ENCODE measurements around the gene SENP8.

SENP8 gene

GRCh38 chr15:72175186-72176044, 57.2 kb downstream of the SENP8 start:
- ATAC-seq (replicated peaks; ENCODE audit: extremely low read depth, poor library complexity, severe bottlenecking), result no peak
- H3K9me3 Mint-ChIP-seq, result no peaks in the 10 kb centered on the region
- H3K4me1 Mint-ChIP-seq, result no peaks in the 10 kb centered on the region

GRCh38 chr15:72176159-72176558, 58.0 kb downstream of the SENP8 start:
- Mint-ChIP-seq H3K4me3 (no peak overlapping the region), H3K9me3 (no peaks in the 10 kb centered on the region)
- no peak for DNase-seq (ENCODE audit: low spot score in 2 of 2)

More at GRCh38 chr15:72175186-72176044, 57.2 kb downstream of the SENP8 start:
- Mint-ChIP-seq H3K27ac (ENCODE audit: low read depth) (no peak overlapping the region), H3K4me3 (no peak overlapping the region), H3K27me3 (peaks cover 21% of the 10 kb centered on the region), H3K36me3 (ENCODE audit: insufficient read depth) (no peaks in the 10 kb centered on the region)
- DNase-seq (ENCODE audit: low spot score in 2 of 2), result no peak

GRCh38 chr15:72176743-72177142, 58.5 kb downstream of the SENP8 start:
- no peak for ATAC-seq (replicated peaks; ENCODE audit: extremely low read depth, poor library complexity, severe bottlenecking)
- no peaks in the 10 kb centered on the region for H3K4me1 Mint-ChIP-seq
- no peaks in the 10 kb centered on the region for H3K9me3 Mint-ChIP-seq
- no peak overlapping the region for H3K4me3 Mint-ChIP-seq
- no peaks in the 10 kb centered on the region for H3K36me3 Mint-ChIP-seq (ENCODE audit: insufficient read depth)
- DNase-seq (ENCODE audit: low spot score in 2 of 2), result no peak
- peaks cover 34% of the 10 kb centered on the region for H3K27me3 Mint-ChIP-seq
- no peak overlapping the region for H3K27ac Mint-ChIP-seq (ENCODE audit: low read depth)

More at GRCh38 chr15:72176159-72176558, 58.0 kb downstream of the SENP8 start:
- no peak for ATAC-seq (replicated peaks; ENCODE audit: extremely low read depth, poor library complexity, severe bottlenecking)
- Mint-ChIP-seq H3K4me1 (no peaks in the 10 kb centered on the region), H3K27me3 (peaks cover 29% of the 10 kb centered on the region), H3K27ac (ENCODE audit: low read depth) (no peak overlapping the region), H3K36me3 (ENCODE audit: insufficient read depth) (no peaks in the 10 kb centered on the region)

- Mint-ChIP-seq H3K9me3 (no peaks in the 10 kb centered on the region), H3K36me3 (ENCODE audit: insufficient read depth) (no peaks in the 10 kb centered on the region), H3K4me3 (no peak overlapping the region), H3K4me1 (no peaks in the 10 kb centered on the region), H3K27me3 (peaks cover 55% of the 10 kb centered on the region), H3K27ac (ENCODE audit: low read depth) (no peak overlapping the region)
- DNase-seq (ENCODE audit: low spot score in 2 of 2) (no peak), ATAC-seq (replicated peaks; ENCODE audit: extremely low read depth, poor library complexity, severe bottlenecking) (no peak)
Measured at GRCh38 chr15:72178976-72179585, 60.9 kb downstream of the SENP8 start.

- no peaks in the 10 kb centered on the region for H3K36me3 Mint-ChIP-seq (ENCODE audit: insufficient read depth)
- ATAC-seq (replicated peaks; ENCODE audit: extremely low read depth, poor library complexity, severe bottlenecking), result no peak
- peaks cover 47% of the 10 kb centered on the region for H3K27me3 Mint-ChIP-seq
- H3K4me1 Mint-ChIP-seq, result no peaks in the 10 kb centered on the region
- DNase-seq (ENCODE audit: low spot score in 2 of 2), result no peak
- H3K9me3 Mint-ChIP-seq, result no peaks in the 10 kb centered on the region
- H3K4me3 Mint-ChIP-seq, result no peak overlapping the region
- no peak overlapping the region for H3K27ac Mint-ChIP-seq (ENCODE audit: low read depth)
Measured at GRCh38 chr15:72179950-72180581, 61.9 kb downstream of the SENP8 start.

- H3K27me3 Mint-ChIP-seq, result peaks cover 39% of the 10 kb centered on the region
Measured at GRCh38 chr15:72180761-72181324, 62.6 kb downstream of the SENP8 start.

GRCh38 chr15:72182244-72182643, 64.0 kb downstream of the SENP8 start:
- Mint-ChIP-seq H3K4me3 (no peak overlapping the region), H3K9me3 (no peaks in the 10 kb centered on the region), H3K27ac (ENCODE audit: low read depth) (no peak overlapping the region), H3K27me3 (peaks cover 39% of the 10 kb centered on the region), H3K36me3 (ENCODE audit: insufficient read depth) (no peaks in the 10 kb centered on the region), H3K4me1 (no peaks in the 10 kb centered on the region)
- DNase-seq (ENCODE audit: low spot score in 2 of 2) (no peak), ATAC-seq (replicated peaks; ENCODE audit: extremely low read depth, poor library complexity, severe bottlenecking) (no peak)

More at GRCh38 chr15:72180761-72181324, 62.6 kb downstream of the SENP8 start:
- H3K4me1 Mint-ChIP-seq, result no peaks in the 10 kb centered on the region
- DNase-seq (ENCODE audit: low spot score in 2 of 2) (no peak), ATAC-seq (replicated peaks; ENCODE audit: extremely low read depth, poor library complexity, severe bottlenecking) (no peak)
- H3K4me3 Mint-ChIP-seq, result no peak overlapping the region
- no peaks in the 10 kb centered on the region for H3K36me3 Mint-ChIP-seq (ENCODE audit: insufficient read depth)
- no peaks in the 10 kb centered on the region for H3K9me3 Mint-ChIP-seq
- H3K27ac Mint-ChIP-seq (ENCODE audit: low read depth), result no peak overlapping the region

GRCh38 chr15:72182673-72183072, 64.5 kb downstream of the SENP8 start:
- DNase-seq (ENCODE audit: low spot score in 2 of 2) (no peak), ATAC-seq (replicated peaks; ENCODE audit: extremely low read depth, poor library complexity, severe bottlenecking) (no peak)
- no peaks in the 10 kb centered on the region for H3K9me3 Mint-ChIP-seq
- no peaks in the 10 kb centered on the region for H3K4me1 Mint-ChIP-seq
- no peak overlapping the region for H3K27ac Mint-ChIP-seq (ENCODE audit: low read depth)
- H3K27me3 Mint-ChIP-seq, result peaks cover 39% of the 10 kb centered on the region
- no peaks in the 10 kb centered on the region for H3K36me3 Mint-ChIP-seq (ENCODE audit: insufficient read depth)
- H3K4me3 Mint-ChIP-seq, result no peak overlapping the region

- Mint-ChIP-seq H3K36me3 (ENCODE audit: insufficient read depth) (no peaks in the 10 kb centered on the region), H3K27me3 (peaks cover 39% of the 10 kb centered on the region), H3K27ac (ENCODE audit: low read depth) (no peak overlapping the region), H3K4me3 (no peak overlapping the region), H3K4me1 (no peaks in the 10 kb centered on the region), H3K9me3 (no peaks in the 10 kb centered on the region)
- DNase-seq (ENCODE audit: low spot score in 2 of 2) (no peak), ATAC-seq (replicated peaks; ENCODE audit: extremely low read depth, poor library complexity, severe bottlenecking) (no peak)
Measured at GRCh38 chr15:72183781-72184164, 65.6 kb downstream of the SENP8 start.

- peaks cover 39% of the 10 kb centered on the region for H3K27me3 Mint-ChIP-seq
- ATAC-seq (replicated peaks; ENCODE audit: extremely low read depth, poor library complexity, severe bottlenecking) (no peak), DNase-seq (ENCODE audit: low spot score in 2 of 2) (no peak)
- no peak overlapping the region for H3K4me3 Mint-ChIP-seq
- no peaks in the 10 kb centered on the region for H3K36me3 Mint-ChIP-seq (ENCODE audit: insufficient read depth)
- H3K27ac Mint-ChIP-seq (ENCODE audit: low read depth), result no peak overlapping the region
- no peaks in the 10 kb centered on the region for H3K9me3 Mint-ChIP-seq
- H3K4me1 Mint-ChIP-seq, result no peaks in the 10 kb centered on the region
Measured at GRCh38 chr15:72184165-72184811, 66.1 kb downstream of the SENP8 start.

- Mint-ChIP-seq H3K27ac (ENCODE audit: low read depth) (no peak overlapping the region), H3K9me3 (no peaks in the 10 kb centered on the region), H3K36me3 (ENCODE audit: insufficient read depth) (no peaks in the 10 kb centered on the region), H3K4me3 (no peak overlapping the region), H3K4me1 (no peaks in the 10 kb centered on the region), H3K27me3 (peaks cover 10% of the 10 kb centered on the region)
- ATAC-seq (replicated peaks; ENCODE audit: extremely low read depth, poor library complexity, severe bottlenecking) (no peak), DNase-seq (ENCODE audit: low spot score in 2 of 2) (no peak)
Measured at GRCh38 chr15:72189250-72189902, 71.2 kb downstream of the SENP8 start.

- no peak for ATAC-seq (replicated peaks; ENCODE audit: extremely low read depth, poor library complexity, severe bottlenecking)
- no peaks in the 10 kb centered on the region for H3K4me1 Mint-ChIP-seq
- H3K4me3 Mint-ChIP-seq, result no peak overlapping the region
- H3K9me3 Mint-ChIP-seq, result no peaks in the 10 kb centered on the region
- peaks cover 21% of the 10 kb centered on the region for H3K27me3 Mint-ChIP-seq
- no peaks in the 10 kb centered on the region for H3K36me3 Mint-ChIP-seq (ENCODE audit: insufficient read depth)
- H3K27ac Mint-ChIP-seq (ENCODE audit: low read depth), result no peak overlapping the region
- no peak for DNase-seq (ENCODE audit: low spot score in 2 of 2)
Measured at GRCh38 chr15:72192416-72192815, 74.2 kb downstream of the SENP8 start.
